CD4-positive, alpha-beta T cell treated with Interleukin-10 for 1 hour (primary cell): ENCODE measurements around the gene CCDC174.

ENCODE experiments used
- DNase-seq: peaks from one replicate; pipeline ENCODE4 v3.0.0-alpha.2; 2020

CCDC174 gene

DNA sequence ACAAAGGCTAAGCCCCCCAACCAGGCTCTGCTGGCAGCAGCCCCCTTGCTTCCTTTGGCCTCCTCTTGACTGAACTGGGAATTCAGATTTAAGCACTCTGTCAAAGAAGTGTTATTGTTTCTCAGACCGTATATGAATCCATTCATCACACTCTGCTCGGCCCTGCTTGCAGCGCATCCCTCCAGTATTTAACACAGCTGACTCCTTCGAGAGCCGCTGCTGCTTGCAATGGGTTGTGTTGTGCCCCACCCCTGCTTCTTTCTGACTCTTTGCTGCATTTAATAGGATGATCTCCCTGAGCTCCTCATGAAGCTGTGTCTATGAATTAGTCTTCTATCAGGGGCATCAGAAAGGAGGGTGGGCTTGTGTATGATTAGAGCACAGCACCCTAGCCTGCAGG lies 54.5 kb downstream of the CCDC174 start:
- DNase-seq: no peak

DNA sequence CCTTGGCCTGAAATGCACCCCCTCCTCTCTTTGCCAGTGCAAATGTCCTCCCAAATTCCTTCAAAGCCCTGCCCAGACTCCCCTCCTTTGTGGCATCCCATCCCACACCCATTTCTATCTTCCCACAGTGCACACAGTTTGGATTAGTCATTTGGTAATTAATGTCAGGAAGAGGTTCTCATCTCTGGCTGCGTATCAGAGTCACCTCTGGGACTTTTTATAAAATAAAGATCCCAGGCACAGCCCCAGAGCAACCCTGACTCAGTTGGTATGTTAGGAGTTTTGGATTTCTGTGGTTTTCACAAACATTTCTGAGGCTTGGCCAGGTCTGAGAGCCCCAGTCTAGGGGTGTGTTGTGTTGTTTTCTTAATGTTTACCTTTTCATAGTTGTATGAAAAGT lies 65.0 kb downstream of the CCDC174 start:
- DNase-seq: no peak

DNA sequence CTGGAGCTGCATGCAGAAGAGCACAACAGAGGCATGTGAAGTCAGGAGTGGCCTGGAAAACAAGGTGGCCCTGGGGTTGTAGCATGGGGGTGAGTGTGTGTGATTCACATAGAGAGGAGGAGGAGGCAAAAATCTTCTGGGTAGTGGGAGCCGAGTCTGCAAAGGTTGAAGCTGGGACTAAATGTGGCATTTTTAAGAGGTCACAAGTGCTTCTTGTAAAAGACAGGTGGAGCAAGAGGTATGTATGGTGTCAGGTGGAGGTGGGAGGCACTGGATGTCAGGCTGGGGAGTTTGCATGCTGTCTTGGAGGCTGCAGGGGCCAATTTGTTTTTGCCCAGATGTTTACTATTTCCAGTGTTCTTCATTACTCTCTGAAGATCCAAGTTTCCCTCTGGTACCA lies 65.7 kb downstream of the CCDC174 start:
- no peak for DNase-seq

DNA sequence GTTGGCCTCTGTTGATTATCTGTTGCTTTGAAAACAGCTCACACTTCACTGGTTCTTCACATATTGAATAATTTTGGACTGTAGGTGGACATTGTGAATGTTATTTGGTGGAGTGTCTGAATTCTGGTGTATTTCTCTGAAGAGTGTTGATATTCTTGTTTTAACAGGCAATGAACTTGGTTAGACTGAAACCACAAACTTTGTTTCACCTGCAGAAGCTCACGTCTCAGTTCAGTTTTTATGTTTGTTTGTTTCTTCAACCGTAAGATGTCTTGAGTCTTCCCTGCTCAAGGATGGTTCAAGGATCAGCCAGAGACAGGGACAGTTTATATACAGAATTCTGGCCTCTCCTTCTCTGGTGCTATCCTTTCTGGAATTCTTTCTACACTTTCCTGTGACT lies 67.0 kb downstream of the CCDC174 start:
- no peak for DNase-seq

DNA sequence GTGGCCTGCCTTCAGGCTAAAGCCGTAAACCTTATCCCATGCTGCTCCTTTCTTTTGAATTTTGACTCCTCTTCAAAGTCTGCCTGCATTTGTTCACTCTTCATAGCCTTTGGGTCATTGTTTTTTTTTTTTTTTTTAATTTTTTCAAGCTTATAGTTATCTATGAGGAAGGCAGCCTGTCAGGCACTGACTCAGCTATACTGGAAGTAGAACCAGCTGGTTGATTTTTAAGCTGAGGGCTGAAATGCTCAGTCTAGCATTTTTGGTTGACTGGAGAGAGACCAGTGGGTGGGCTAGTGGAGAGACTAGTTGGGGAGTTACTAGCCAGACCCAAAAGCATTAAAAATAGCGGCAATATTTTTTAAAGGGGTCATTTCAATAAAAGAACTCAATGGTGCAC lies 67.4 kb downstream of the CCDC174 start:
- DNase-seq: no peak

DNA sequence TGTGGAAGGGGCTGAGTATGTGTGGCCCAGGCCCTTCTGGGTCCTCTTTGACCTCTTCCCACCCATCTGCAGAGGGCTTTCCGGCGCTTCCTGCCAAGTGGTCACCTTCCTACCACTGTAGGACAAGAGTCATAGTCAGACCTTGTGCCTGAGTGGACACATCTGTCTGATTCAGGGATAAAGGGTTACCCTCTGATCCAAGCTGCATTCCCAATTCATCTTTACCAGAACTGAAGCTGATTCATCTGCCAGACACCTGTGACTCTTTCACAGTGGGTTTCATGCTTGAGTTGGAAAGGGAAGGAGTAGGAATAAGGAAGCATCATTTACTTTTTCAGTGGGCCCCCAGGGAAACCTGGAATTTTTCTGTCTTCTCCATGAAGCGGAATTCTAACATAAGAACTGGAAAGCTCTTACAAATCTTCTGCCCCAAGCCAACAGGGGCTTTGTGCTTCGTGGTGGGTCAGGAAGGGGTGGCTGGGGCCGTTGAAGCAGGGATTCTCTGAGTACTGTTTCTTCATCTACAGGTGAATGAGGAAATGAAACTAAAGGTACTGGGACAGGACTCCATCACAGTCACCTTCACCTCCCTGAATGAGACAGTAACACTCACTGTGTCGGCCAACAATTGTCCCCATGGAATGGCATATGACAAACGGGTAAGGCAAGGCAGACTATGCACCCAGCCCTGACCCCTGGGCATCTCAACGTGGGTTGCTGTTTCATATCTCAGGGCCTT lies 69.7 kb downstream of the CCDC174 start:
- DNase-seq: no peak
